Right cardiac atrium (tissue), 5 donors: ENCODE measurements around the gene NOLC1. TPM values are rescaled to one million over a fixed set of nuclear protein-coding genes. Genes with fewer than 3 reads are reported as not detected.

ENCODE experiments used
- ATAC-seq, 2 donors: fragments of 200-7000 bp; cut with Tn5 transposase; one replicate each; pipeline versions ENCODE4 v1.8.0 to v1.9.1; 2020; ENCODE audit warnings: moderate library complexity in 2 of 2, mild to moderate bottlenecking in 1 of 2
- DNase-seq, 3 donors: peaks; one replicate each; pipeline ENCODE4 v3.0.0-alpha.2; 2020
- H3K27ac ChIP-seq: one replicate; pipeline ENCODE4 v1.5.1; 2013; ENCODE audit warnings: mild to moderate bottlenecking, low read length, control low read depth, moderate library complexity
- H3K27me3 ChIP-seq: one replicate; pipeline ENCODE4 v1.6.1; 2013; ENCODE audit not compliant: control insufficient read depth, insufficient read depth
- H3K4me1 ChIP-seq: one replicate; pipeline ENCODE4 v1.6.1; 2013; ENCODE audit warnings: low read length; ENCODE audit not compliant: control insufficient read depth, insufficient read depth
- H3K4me3 ChIP-seq: one replicate; pipeline ENCODE4 v1.5.1; 2013; ENCODE audit warnings: low read length, control low read depth
- H3K9me3 ChIP-seq: one replicate; pipeline ENCODE4 v1.6.1; 2013; ENCODE audit warnings: low read length; ENCODE audit not compliant: control insufficient read depth
- WGBS: extraction: QIAGEN DNeasy Blood & Tissue Kit; methylation state at CpG from one replicate; pipeline ENCODE4 v1.1.7; 2013; 5-methylcytosine and 5-hydroxymethylcytosine counted together
- intact Hi-C, 4 donors: fragments of 100-400 bp; cut with DNase I; formaldehyde crosslinking; loops; one replicate each; pipeline versions ENCODE4 v1.11.0 to v1.14.0; 2022 to 2023
- polyA plus RNA-seq: library from polyadenylated mRNA; stranded (reverse); fragments of 200-250 nt; gene quantifications from one replicate; pipeline ENCODE4 v1.2.3, GENCODE V29; 2013
- total RNA-seq, 4 donors: library from RNA; stranded (reverse); fragmentation: NEBNext Ultra II Directional; extraction: Animal tissue kit (Norgen Biotek cat#: 25700); gene quantifications; one replicate each; pipeline ENCODE4 v1.2.1, GENCODE V29; 2021
- donor health status: healthy with polysubstance abuse.
- donor health status: DM: no; HTN: yes; CAD: no.
- donor health status: DM: no; HTN: no; CAD: no.
- donor health status: DM: no; HTN: yes; CAD: no; lungs with severe emphysema.
- donor health status: DM: yes; HTN: yes; CAD: no.

Gene NOLC1
- total and polyA plus RNA-seq, 5 donors = 18.4 to 38.0 (median 30.1) TPM

GRCh38 chr10:102114861-102115618 lies 37.1 kb upstream of the NOLC1 start:
- DNase-seq (peak; percentile 89 to 96 (median 96)), ATAC-seq (peak; percentile 86 to 87)
- H3K9me3 ChIP-seq = no peaks in the 10 kb centered on the region
- H3K27me3 ChIP-seq = no peaks in the 10 kb centered on the region
- intact Hi-C loops = no loop called here
- peak overlapping the region; percentile 85 for H3K4me3 ChIP-seq
- under 1% methylated on average over 23 of the region's 23 CpGs for WGBS
- H3K27ac ChIP-seq = peak overlapping the region; percentile 78
- H3K4me1 ChIP-seq = peaks cover 19% of the 10 kb centered on the region

- Histone ChIP-seq H3K27me3 (no peaks in the 10 kb centered on the region), H3K4me3 (no peak overlapping the region), H3K9me3 (no peaks in the 10 kb centered on the region), H3K4me1 (peaks cover 19% of the 10 kb centered on the region), H3K27ac (peak overlapping the region; percentile 78)
- 1% methylated on average over 3 of the region's 3 CpGs for WGBS
- ATAC-seq (no peak), DNase-seq (no peak)
- intact Hi-C loops = no loop called here
These were observed 36.4 kb upstream of the NOLC1 start for GRCh38 chr10:102115775-102116174.

- ATAC-seq = no peak
- WGBS = 71% methylated on average over 1 of the region's 1 CpG
- H3K4me1 ChIP-seq = peaks cover 19% of the 10 kb centered on the region
- no peak for DNase-seq
- H3K4me3 ChIP-seq = no peak overlapping the region
- H3K27me3 ChIP-seq = no peaks in the 10 kb centered on the region
- intact Hi-C loops = no loop called here
- H3K9me3 ChIP-seq = no peaks in the 10 kb centered on the region
- peak overlapping the region; percentile 95 for H3K27ac ChIP-seq
These were observed 35.5 kb upstream of the NOLC1 start for GRCh38 chr10:102116656-102117055.

- peaks cover 19% of the 10 kb centered on the region for H3K4me1 ChIP-seq
- intact Hi-C loops = no loop called here
- WGBS = 3% methylated on average over 12 of the region's 12 CpGs
These were observed 34.6 kb upstream of the NOLC1 start for GRCh38 chr10:102117391-102118159.

GRCh38 chr10:102118867-102119266 lies 33.3 kb upstream of the NOLC1 start:
- ATAC-seq (no peak), DNase-seq (peak in 2 of 3 donors; percentile 70 to 71)
- Histone ChIP-seq H3K9me3 (no peaks in the 10 kb centered on the region), H3K4me1 (peaks cover 14% of the 10 kb centered on the region), H3K27ac (peak overlapping the region; percentile 95), H3K27me3 (no peaks in the 10 kb centered on the region), H3K4me3 (peak overlapping the region; percentile 61)
- 2% methylated on average over 6 of the region's 6 CpGs for WGBS
- intact Hi-C loops = no loop called here

More at GRCh38 chr10:102117391-102118159, 34.6 kb upstream of the NOLC1 start:
- ATAC-seq = peak; percentile 13 to 15
- H3K27ac ChIP-seq = peak overlapping the region; percentile 95
- no peaks in the 10 kb centered on the region for H3K9me3 ChIP-seq
- peak overlapping the region; percentile 14 for H3K4me3 ChIP-seq
- peak; percentile 84 to 96 (median 94) for DNase-seq
- H3K27me3 ChIP-seq = no peaks in the 10 kb centered on the region

GRCh38 chr10:102119417-102120141 lies 32.6 kb upstream of the NOLC1 start:
- Histone ChIP-seq H3K4me1 (peaks cover 14% of the 10 kb centered on the region), H3K27me3 (no peaks in the 10 kb centered on the region), H3K4me3 (peak overlapping the region; percentile 61), H3K27ac (peak overlapping the region; percentile 95), H3K9me3 (no peaks in the 10 kb centered on the region)
- intact Hi-C loops = no loop called here
- DNase-seq = peak; percentile 60 to 89 (median 84)
- 1% methylated on average over 22 of the region's 22 CpGs for WGBS
- ATAC-seq = peak; percentile 24 to 34

- ATAC-seq (peak; percentile 74 to 80), DNase-seq (peak; percentile 81 to 93 (median 93))
- Histone ChIP-seq H3K9me3 (no peaks in the 10 kb centered on the region), H3K4me1 (peaks cover 10% of the 10 kb centered on the region), H3K4me3 (peak within 1 kb of the TSS; percentile 61), H3K27me3 (no peaks in the 10 kb centered on the region), H3K27ac (peak within 1 kb of the TSS; percentile 95)
- intact Hi-C loops = no loop called here
- under 1% methylated on average over 104 of the region's 104 CpGs for WGBS
These were observed 31.8 kb upstream of the NOLC1 start, which contains the start of gene LDB1 for GRCh38 chr10:102120142-102120990. TSS of gene LDB1 (minus strand) at chr10:102120368. CDS start at chr10:102120110, 258 bp downstream.

GRCh38 chr10:102120991-102121738 lies 31.0 kb upstream of the NOLC1 start:
- H3K27me3 ChIP-seq = no peaks in the 10 kb centered on the region
- WGBS = 2% methylated on average over 15 of the region's 15 CpGs
- intact Hi-C loops = no loop called here
- H3K4me1 ChIP-seq = peaks cover 8% of the 10 kb centered on the region
- DNase-seq = peak; percentile 40 to 85 (median 85)
- H3K27ac ChIP-seq = peak overlapping the region; percentile 95
- peak overlapping the region; percentile 61 for H3K4me3 ChIP-seq
- no peaks in the 10 kb centered on the region for H3K9me3 ChIP-seq
- peak; percentile 41 to 44 for ATAC-seq

GRCh38 chr10:102121739-102122372 lies 30.3 kb upstream of the NOLC1 start:
- intact Hi-C loops = no loop called here
- 37% methylated on average over 6 of the region's 6 CpGs for WGBS
- Histone ChIP-seq H3K27ac (peak overlapping the region; percentile 95), H3K4me3 (no peak overlapping the region), H3K4me1 (peaks cover 8% of the 10 kb centered on the region), H3K9me3 (no peaks in the 10 kb centered on the region), H3K27me3 (no peaks in the 10 kb centered on the region)
- peak in 1 of 2 donors; percentile 3 for ATAC-seq
- peak in 1 of 3 donors; percentile 59 for DNase-seq
